KOPT-K1 (cell line): ENCODE data around the gene DDX28.
A peak's percentile ranks its signal among the peaks of the same experiment; 100 is the strongest.
"Not testable (repeated sequence)": the region's sequence is repeated elsewhere in the genome, so short reads cannot be mapped to it uniquely, and the experiment has no call there.

Source experiments
- H3K27ac ChIP-seq: fragments of 200-600 bp; sonication (generic); 2 replicates; pipeline ENCODE4 v1.5.1; 2016; ENCODE audit warnings: antibody characterized with exemption, mild to moderate bottlenecking, low read depth, low read length; ENCODE audit not compliant: poor library complexity, severe bottlenecking
- H3K36me3 ChIP-seq: fragments of 200-600 bp; sonication (generic); 2 replicates; pipeline ENCODE4 v1.5.1; 2017; ENCODE audit warnings: antibody characterized with exemption, mild to moderate bottlenecking, low read length, moderate library complexity; ENCODE audit not compliant: insufficient read depth
- H3K9me3 ChIP-seq: fragments of 200-600 bp; sonication (generic); 2 replicates; pipeline ENCODE4 v1.5.1; 2017; ENCODE audit warnings: antibody characterized with exemption, low read length, mild to moderate bottlenecking; ENCODE audit not compliant: insufficient read depth, poor library complexity, severe bottlenecking

Gene DDX28

DNA sequence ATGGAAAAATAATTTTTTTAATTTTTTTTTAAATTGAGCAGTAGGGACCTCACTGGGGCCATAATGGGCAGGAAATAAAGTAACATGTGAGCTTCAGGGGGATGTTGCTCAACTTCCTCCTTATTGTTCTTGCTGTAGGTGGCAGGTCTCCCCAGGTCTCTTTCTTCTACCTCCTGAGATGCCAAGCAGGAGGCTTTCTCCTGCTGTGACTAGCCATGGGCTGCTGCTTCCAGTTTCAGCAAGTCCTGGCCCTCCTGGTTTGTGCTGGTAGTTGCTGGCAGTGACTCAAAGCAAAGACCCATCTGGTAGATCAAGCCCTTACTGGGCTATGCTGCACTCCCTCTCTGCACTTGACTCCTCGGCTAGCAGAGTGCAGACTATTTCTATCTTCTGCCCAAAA lies 9.6 kb downstream of the DDX28 start:
- Histone ChIP-seq H3K27ac (no peak overlapping the region), H3K36me3 (no peaks in the 10 kb centered on the region), H3K9me3 (no peaks in the 10 kb centered on the region)

DNA sequence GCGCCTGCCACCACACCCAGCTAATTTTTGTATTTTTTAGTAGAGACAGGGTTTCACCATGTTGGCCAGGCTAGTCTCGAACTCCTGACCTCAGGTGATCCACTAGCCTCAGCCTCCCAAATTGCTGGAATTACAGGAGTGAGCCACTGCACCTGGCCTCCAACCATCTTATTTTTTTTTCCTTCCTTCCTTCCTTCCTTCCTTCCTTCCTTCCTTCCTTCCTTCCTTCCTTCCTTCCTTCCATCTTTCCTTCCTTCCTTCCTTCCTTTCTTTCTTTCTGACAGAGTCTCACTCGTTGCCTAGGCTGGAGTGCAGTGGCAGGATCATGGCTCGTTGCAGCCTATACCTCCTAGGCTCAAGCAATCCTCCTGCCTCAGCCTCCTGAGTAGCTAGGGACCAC lies 13.2 kb downstream of the DDX28 start:
- H3K36me3 ChIP-seq, H3K9me3 ChIP-seq, H3K27ac ChIP-seq: not testable (repeated sequence)

DNA sequence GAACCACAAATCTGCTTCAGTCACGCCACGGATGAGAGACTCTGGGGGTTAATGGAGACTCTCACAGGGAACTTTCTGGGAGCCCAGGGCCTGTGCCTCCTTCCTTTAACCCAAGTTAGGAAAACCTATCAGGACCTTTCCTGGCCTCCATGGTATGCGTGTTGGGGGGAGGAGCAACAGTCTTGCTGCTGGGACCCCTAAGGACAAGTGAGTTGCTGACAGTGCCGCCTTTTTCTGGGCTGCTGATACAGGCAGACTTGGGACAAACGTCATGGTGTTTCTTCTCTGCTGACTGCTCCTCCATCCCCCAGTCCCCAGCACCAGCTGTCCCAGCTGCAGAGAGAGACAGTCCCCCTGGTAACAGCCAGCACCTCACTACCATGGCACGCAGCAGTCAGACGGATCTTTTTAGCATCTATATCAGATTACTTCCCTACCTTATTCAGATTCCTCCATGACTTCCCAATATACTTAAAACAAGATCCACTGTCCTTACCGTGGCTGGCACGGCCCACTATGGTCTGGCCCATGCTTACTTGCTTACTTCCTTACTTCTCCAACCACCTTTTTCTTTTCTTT lies 13.8 kb downstream of the DDX28 start:
- Histone ChIP-seq H3K27ac (no peak overlapping the region), H3K9me3 (no peaks in the 10 kb centered on the region)

DNA sequence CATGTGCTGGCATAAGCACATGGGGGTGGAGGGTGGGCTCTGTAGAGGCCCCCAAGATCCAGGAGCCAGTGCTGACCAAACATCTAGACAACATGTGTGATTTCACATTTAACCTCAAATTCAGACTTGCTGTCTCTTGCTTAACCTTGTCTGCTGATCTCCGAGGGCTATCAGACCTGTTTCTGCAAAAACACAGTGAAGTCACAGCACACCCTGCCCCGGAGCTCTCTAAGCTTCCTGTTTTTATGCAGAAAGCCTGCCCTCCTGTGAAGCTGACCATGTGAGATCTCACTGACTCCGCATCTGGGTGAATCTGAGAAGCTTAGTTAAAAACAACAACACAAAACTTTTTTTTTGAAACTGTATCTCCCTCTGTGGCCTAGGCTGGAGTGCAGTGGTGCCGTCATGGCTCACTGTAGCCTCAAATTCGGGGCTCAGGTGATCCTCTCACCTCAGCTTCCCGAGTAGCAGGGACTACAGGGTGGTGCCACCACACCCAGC lies 17.2 kb downstream of the DDX28 start:
- Histone ChIP-seq H3K9me3 (no peaks in the 10 kb centered on the region), H3K36me3 (no peaks in the 10 kb centered on the region), H3K27ac (no peak overlapping the region)

More for the DNA sequence above, 13.8 kb downstream of the DDX28 start:
- H3K36me3 ChIP-seq: no peaks in the 10 kb centered on the region

DNA sequence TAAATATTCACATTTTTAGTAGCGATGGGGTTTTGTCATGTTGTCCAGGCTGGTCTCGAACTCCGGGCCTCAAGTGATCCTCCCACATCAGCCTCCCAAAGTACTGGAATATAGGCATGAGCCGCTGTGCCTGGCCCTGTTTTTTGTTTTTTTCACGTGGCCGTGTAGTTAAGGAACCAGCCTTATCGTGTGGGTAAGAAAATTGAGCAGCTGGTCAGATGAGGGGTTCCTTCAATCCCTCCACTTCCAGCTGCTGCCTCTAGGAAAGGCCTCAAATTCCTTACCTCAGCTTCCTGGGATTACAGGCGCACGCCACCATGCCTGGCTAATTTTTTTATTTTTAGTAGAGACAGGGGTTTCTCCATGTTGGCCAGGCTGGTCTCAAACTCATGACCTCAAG lies 17.8 kb downstream of the DDX28 start:
- H3K27ac ChIP-seq: no peak overlapping the region
- H3K9me3 ChIP-seq: no peaks in the 10 kb centered on the region
- no peaks in the 10 kb centered on the region for H3K36me3 ChIP-seq

DNA sequence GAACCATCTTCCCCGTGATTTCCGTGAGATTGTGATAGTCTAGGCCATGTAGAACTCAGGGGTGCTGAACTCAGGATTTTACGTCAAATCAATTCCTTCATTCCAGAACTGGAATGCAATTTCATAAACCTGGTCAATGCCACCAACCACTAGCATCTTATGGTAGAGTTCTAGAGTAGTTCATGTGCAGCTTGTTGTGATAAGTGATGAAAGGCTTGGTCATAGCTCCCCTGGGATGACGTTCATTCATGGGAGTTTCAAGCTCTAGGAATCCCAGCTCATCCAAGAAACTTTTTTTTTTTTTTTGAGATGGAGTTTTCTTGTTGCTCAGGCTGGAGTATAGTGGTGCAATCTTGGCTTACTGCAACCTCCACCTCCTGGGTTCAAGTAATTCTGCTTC lies 20.0 kb downstream of the DDX28 start:
- Histone ChIP-seq H3K27ac (no peak overlapping the region), H3K9me3 (peaks cover 3% of the 10 kb centered on the region), H3K36me3 (no peaks in the 10 kb centered on the region)

DNA sequence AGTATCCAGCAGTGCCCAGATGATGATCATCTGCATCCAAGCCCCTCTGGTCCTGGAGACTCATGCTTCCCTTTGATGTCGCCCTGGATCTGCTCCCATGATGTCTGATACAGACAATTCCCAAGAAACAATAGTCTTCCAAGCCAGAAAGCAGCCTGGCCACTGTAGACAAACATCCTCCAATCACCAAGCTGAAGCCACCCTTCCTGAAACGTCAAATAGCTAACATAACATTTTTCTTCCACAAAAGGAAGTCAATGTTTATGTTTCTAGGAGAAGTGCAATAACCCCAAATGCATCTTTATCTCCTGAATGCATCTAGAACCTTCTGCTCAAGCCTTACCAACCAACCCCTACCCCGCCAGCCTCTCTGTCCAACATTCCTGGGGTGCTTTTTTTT lies 22.6 kb downstream of the DDX28 start:
- H3K9me3 ChIP-seq: peaks cover 3% of the 10 kb centered on the region
- H3K36me3 ChIP-seq: no peaks in the 10 kb centered on the region
- H3K27ac ChIP-seq: no peak overlapping the region

DNA sequence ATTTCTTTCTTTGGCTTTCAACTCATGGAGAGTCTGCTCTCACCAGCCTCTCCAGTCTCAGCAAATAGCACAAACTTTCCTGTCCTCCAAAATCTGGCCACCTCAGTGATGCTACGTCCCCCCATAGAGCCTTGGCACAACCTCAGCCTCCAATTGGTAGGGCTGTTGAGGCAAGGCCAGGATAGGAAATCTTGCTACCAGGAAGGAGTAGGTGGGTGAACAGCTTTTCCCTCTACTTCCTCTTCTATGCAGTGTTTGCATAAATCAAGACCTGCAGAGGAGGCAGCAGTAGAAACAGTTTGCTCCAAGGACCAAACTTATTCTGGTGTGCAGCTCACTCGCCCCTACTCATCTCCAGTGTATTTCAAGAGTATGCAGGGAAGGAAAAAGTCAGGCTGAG lies 23.0 kb downstream of the DDX28 start:
- Histone ChIP-seq H3K36me3 (no peaks in the 10 kb centered on the region), H3K27ac (peak overlapping the region; percentile 53)

DNA sequence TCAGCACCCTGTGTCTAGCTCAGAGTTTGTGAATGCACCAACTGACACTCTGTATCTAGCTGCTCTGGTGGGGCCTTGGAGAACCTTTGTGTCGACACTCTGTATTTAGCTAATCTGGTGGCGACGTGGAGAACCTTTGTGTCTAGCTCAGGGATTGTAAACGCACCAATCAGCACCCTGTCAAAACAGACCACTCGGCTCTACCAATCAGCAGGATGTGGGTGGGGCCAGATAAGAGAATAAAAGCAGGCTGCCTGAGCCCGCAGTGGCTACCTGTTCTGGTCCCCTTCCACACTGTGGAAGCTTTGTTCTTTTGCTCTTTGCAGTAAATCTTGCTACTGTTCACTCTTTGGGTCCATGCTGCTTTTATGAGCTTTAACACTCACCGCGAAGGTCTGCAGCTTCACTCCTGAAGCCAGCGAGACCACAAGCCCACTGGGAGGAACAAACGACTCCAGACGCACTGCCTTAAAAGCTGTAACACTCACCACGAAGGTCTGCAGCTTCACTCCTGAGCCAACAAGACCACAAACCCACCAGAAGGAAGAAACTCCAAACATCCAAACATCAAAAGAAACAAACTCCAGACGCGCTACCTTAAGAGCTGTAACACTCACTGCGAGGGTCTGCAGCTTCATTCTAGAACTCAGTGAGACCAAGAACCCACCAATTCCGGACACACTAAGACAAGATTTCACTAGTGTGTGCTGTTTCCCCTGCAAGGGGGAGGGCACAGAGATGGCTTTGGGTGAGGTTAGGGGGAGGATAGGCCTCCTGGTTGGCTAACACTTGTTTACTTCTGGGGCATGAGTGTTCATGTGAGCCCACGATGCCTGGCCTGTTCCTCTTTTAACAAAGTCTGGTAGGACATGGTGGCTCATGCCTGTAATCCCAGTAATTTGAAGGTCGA lies 24.0 kb downstream of the DDX28 start, which contains the start of gene DPEP2:
Gene DPEP2 (minus strand): TSS at position 706 of the 910 bp plus-strand sequence. CDS start 6,272 bp downstream, outside the sequence.
- peak within 1 kb of the TSS; percentile 53 for H3K27ac ChIP-seq
- not testable (repeated sequence) for H3K9me3 ChIP-seq, H3K36me3 ChIP-seq

More for the DNA sequence above, 23.0 kb downstream of the DDX28 start:
- peaks cover 3% of the 10 kb centered on the region for H3K9me3 ChIP-seq

DNA sequence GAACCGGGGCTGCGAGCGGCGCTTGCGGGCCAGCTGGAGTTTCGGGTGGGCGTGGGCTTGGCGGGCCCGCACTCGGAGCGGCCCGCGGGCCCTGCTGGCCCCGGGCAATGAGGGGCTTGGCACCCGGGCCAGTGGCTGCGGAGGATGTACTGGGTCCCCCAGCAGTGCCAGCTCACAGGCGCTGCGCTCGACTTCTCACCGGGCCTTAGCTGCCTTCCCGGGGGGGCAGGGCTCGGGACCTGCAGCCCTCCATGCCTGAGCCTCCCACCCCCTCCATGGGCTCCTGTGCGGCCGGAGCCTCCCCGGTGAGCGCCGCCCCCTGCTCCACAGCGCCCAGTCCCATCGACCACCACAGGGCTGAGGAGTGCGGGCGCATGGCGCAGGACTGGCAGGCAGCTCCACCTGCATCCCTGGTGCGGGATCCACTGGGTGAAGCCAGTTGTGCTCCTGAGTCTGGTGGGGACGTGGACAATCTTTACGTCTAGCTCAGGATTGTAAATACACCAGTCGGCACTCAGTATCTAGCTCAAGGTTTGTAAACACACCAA lies 24.7 kb downstream of the DDX28 start:
- peak overlapping the region; percentile 53 for H3K27ac ChIP-seq
- H3K9me3 ChIP-seq, H3K36me3 ChIP-seq: not testable (repeated sequence)

DNA sequence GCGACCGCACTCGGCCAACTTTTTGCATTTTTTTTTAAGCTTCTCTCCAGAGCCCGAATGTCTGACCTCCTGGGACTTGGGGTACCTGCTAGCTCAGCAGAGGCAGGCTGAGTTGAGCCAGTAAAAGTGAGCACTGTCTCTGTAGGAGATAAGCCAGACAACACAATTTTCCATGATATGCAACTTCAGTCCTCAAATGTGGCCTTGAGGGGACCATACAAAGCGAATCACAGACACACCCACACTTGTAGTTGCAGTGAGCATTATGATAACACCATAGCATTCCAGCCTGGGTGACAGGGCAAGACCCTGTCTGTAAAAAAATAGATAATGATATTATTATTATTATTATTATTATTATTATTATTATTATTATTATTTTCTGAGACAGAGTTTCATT lies 26.4 kb downstream of the DDX28 start:
- Histone ChIP-seq H3K27ac (no peak overlapping the region), H3K9me3 (peaks cover 3% of the 10 kb centered on the region), H3K36me3 (no peaks in the 10 kb centered on the region)

DNA sequence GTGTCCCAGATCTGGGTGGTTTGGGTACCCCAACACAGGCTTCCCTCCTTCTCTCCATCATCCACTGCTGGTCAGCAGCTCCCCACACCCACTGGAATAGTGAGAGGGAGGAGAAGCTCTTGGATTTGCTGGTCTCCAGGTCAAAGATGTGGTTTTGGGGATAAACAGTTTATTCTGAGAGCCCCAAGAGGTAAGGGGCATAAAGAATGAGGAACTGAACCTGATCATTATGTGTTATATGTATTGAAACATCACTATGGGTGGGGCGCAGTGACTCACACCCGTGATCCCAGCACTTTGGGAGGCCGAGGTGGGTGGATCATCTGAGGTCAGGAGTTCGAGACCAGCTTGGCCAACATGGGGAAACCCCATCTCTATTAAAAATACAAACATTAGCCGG lies 27.6 kb downstream of the DDX28 start:
- Histone ChIP-seq H3K9me3 (peaks cover 3% of the 10 kb centered on the region), H3K27ac (no peak overlapping the region), H3K36me3 (no peaks in the 10 kb centered on the region)

DNA sequence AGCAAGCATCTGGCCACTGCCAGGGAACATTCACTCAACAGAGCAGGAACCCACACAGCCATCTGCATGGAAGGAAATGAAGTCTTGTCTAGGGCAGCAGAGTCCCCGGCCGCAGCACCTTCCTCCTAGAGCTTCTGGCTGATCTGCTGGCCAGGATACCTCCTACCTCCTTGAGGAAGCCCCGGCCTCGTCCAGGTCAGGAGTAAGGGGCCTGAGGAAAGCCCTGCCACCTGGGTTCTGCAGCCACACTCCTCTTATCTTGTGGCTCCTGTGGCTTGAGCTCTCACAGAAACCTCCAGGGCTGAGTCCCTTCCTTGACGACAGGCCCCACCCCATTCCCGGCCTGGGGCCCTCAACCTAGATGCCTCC lies 29.0 kb downstream of the DDX28 start:
- H3K27ac ChIP-seq: peak overlapping the region; percentile 66
- not testable (repeated sequence) for H3K36me3 ChIP-seq

DNA sequence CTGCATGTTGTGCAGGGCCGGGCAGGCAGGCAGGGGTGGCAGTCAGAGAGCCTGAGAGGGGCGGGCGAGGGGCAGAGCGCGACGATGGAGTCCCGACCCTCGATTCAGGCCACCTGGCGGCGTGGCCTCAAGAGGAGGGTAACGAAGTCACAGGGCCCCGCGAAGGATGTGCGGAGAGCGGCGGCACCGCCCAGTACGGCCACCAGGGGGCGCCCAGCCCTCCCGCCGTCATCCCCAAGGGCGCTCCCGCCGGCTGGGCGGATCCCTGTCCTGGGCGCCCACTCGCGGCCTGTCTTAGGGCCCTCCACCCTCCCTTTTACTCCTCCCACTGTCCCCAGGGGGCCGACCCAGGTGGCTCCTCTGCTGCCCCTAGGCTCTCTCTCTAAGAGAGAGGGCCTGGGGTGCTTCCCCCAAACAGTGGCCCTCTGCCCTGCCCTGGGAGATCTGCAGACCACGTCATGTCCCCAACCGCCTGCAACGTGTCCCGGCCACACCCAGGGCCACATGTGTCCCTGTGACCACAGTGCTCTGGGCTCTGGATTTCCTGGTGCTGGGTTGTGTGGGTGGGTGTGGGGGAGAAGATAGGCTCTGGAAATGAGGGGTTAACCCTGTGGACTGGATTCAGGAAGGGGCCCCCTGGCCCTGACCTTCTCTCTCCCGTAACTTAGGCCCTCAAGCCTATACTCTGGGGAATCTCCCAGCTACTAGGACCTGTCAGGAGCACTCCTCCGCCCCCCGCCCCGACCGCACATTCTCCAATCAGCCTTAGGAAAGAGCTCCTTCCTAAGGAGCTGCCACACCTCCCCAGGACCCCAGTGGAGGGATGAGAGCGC lies 29.6 kb downstream of the DDX28 start:
- Histone ChIP-seq H3K36me3 (no peaks in the 10 kb centered on the region), H3K27ac (peak overlapping the region; percentile 66), H3K9me3 (peaks cover 2% of the 10 kb centered on the region)

More for the DNA sequence above, 29.0 kb downstream of the DDX28 start:
- not testable (repeated sequence) for H3K9me3 ChIP-seq
